Type B pancreatic cell (in vitro differentiated cells): Measurements from ENCODE around the gene OSBP. TPM values are rescaled to one million over a fixed set of nuclear protein-coding genes. Genes with fewer than 3 reads are reported as not detected.

Experiments used
- DNase-seq: peaks from one replicate; pipeline ENCODE4 v3.0.0; 2021; ENCODE audit warnings: mixed read lengths; ENCODE audit not compliant: unreplicated experiment; ENCODE audit errors: extremely low spot score
- H3K27ac Mint-ChIP-seq: 2 replicates; pipeline ENCODE4 v1.8.0; 2021; ENCODE audit warnings: mild to moderate bottlenecking, mixed read lengths
- H3K27me3 Mint-ChIP-seq: 2 replicates; pipeline ENCODE4 v1.8.0; 2021; ENCODE audit warnings: mixed read lengths
- H3K36me3 Mint-ChIP-seq: 2 replicates; pipeline ENCODE4 v1.8.0; 2021; ENCODE audit warnings: mixed read lengths
- H3K4me1 Mint-ChIP-seq: one replicate; pipeline ENCODE4 v1.8.0; 2021; ENCODE audit warnings: mixed read lengths; ENCODE audit not compliant: unreplicated experiment
- H3K4me3 Mint-ChIP-seq: 2 replicates; pipeline ENCODE4 v1.8.0; 2021; ENCODE audit warnings: mild to moderate bottlenecking, mixed read lengths
- H3K9me3 Mint-ChIP-seq: 2 replicates; pipeline ENCODE4 v1.8.0; 2021; ENCODE audit warnings: mixed read lengths
- CTCF ChIP-seq: fragments of 200-600 bp; sonication (generic); conservative IDR thresholded peaks from 2 replicates; pipeline ENCODE4 v1.5.0; 2021; ENCODE audit warnings: antibody characterized with exemption, mild to moderate bottlenecking
- total RNA-seq: library from RNA; stranded (reverse); gene quantifications from 2 replicates; pipeline ENCODE4 v1.2.1, GENCODE V29; 2021; ENCODE audit warnings: low replicate concordance

The OSBP gene
- total RNA-seq, 1 donor from 2014 or later, result 42.4 TPM

- Mint-ChIP-seq H3K27me3 (peaks cover 19% of the 10 kb centered on the region), H3K9me3 (no peaks in the 10 kb centered on the region), H3K4me1 (peaks cover 40% of the 10 kb centered on the region), H3K27ac (no peak overlapping the region), H3K4me3 (peak overlapping the region; percentile 46), H3K36me3 (no peaks in the 10 kb centered on the region)
- TF ChIP-seq CTCF, result no peak
- no peak for DNase-seq
Observed at GRCh38 chr11:59553323-59553722, 62.3 kb downstream of the OSBP start.

DNA sequence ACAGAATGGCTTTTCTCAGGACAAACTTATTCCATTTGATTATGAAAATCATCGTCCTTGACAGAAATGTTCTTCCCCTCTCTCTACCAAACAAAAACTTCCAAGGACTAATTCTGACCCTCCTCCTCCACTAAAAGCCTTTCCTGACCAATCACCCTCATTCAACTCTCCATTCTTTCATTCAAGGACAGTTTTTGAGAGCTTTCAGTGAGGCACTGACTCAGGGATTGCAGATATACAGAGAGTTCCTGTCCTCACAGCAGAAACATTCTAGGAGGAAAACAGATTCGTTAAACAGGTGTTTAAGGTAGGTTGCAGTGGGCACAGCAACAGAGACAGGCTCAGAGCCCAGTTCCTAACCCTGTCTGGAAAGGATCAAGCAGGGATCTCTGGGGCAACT lies 62.7 kb downstream of the OSBP start:
- Mint-ChIP-seq H3K4me3 (peak overlapping the region; percentile 82), H3K9me3 (no peaks in the 10 kb centered on the region), H3K4me1 (peaks cover 44% of the 10 kb centered on the region), H3K27ac (peak overlapping the region; percentile 79), H3K27me3 (peaks cover 19% of the 10 kb centered on the region), H3K36me3 (no peaks in the 10 kb centered on the region)
- DNase-seq, result no peak
- TF ChIP-seq CTCF, result no peak

- H3K9me3 Mint-ChIP-seq, result no peaks in the 10 kb centered on the region
- peak overlapping the region; percentile 88 for H3K4me3 Mint-ChIP-seq
- no peak for DNase-seq
- peak overlapping the region; percentile 98 for H3K27ac Mint-ChIP-seq
- no peaks in the 10 kb centered on the region for H3K36me3 Mint-ChIP-seq
- no peak for TF ChIP-seq CTCF
- H3K27me3 Mint-ChIP-seq, result peaks cover 17% of the 10 kb centered on the region
- H3K4me1 Mint-ChIP-seq, result peaks cover 39% of the 10 kb centered on the region
Observed at GRCh38 chr11:59551659-59552521, 63.7 kb downstream of the OSBP start.

DNA sequence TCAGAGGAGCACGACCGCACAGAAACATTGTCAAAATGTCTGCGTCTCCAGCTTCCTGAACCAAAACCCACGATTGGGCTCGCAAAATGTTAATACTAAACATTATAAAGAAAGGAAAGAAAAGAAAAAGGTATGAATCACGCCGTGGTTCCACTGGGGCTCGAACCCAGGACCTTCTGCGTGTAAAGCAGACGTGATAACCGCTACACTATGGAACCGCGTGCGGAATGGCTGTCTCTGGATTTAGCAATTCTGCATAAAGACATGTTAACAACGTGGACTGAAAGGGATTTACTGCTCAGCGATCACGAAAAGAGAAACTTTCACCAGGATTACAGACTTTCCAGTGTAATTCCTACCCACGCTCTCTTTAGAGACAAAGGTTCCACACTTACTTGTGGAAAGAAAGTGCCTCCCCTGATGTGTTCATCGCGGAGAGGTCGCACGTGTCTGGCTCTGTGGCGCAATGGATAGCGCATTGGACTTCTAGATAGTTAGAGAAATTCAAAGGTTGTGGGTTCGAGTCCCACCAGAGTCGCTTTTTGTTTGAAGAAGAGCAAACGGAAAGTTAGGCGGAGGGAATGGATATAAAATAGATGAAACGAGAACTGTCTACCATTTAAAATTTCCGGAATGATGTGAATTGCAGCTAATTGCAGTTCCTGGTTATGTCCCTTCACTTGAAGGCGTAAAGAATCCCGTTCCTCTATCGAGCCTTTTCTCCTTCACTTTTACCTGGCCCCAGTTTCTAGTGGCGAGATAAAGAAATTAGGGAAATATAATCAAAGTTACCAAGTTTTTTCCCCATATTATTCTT lies 64.5 kb downstream of the OSBP start:
- Mint-ChIP-seq H3K4me3 (peak overlapping the region; percentile 88), H3K27me3 (peaks cover 13% of the 10 kb centered on the region), H3K27ac (peak overlapping the region; percentile 98), H3K4me1 (peaks cover 33% of the 10 kb centered on the region), H3K9me3 (no peaks in the 10 kb centered on the region), H3K36me3 (no peaks in the 10 kb centered on the region)
- DNase-seq, result peak; percentile 82
- TF ChIP-seq CTCF, result no peak

- Mint-ChIP-seq H3K9me3 (no peaks in the 10 kb centered on the region), H3K27ac (peak overlapping the region; percentile 98)
- peak; percentile 73 for TF ChIP-seq CTCF
Observed at GRCh38 chr11:59550368-59550841, 65.2 kb downstream of the OSBP start.

More at GRCh38 chr11:59550368-59550841, 65.2 kb downstream of the OSBP start:
- peak; percentile 92 for DNase-seq
- no peaks in the 10 kb centered on the region for H3K36me3 Mint-ChIP-seq
- peaks cover 28% of the 10 kb centered on the region for H3K4me1 Mint-ChIP-seq
- peak overlapping the region; percentile 88 for H3K4me3 Mint-ChIP-seq
- peaks cover 10% of the 10 kb centered on the region for H3K27me3 Mint-ChIP-seq
